SK-N-SH treated with all-trans-retinoic acid at 6 μM for 48 hours (cell line): ENCODE measurements around the gene MYO5B.

ENCODE experiments used
- ATAC-seq: fragments of 200-7000 bp; cut with Tn5 transposase; 3 replicates; pipeline ENCODE4 v1.9.1; 2020; ENCODE audit warnings: mild to moderate bottlenecking, moderate library complexity
- ARNTL ChIP-seq: fragments of 450-650 bp; formaldehyde crosslinking; IDR thresholded peaks from 2 replicates; pipeline ENCODE4 v1.5.0; 2020; ENCODE audit warnings: low read depth, mild to moderate bottlenecking, moderate library complexity, borderline replicate concordance
- BACH2 ChIP-seq: fragments of 250-450 bp; sonication (Bioruptor Pico); IDR thresholded peaks from 2 replicates; pipeline ENCODE4 v1.9.0; 2021; ENCODE audit warnings: mild to moderate bottlenecking, borderline replicate concordance
- CREB5 ChIP-seq: fragments of 250-450 bp; sonication (Bioruptor Pico); IDR thresholded peaks from 2 replicates; pipeline ENCODE4 v1.5.1; 2020; ENCODE audit warnings: low read depth, mild to moderate bottlenecking, moderate library complexity
- CSDC2 ChIP-seq: fragments of 250-450 bp; sonication (Bioruptor Pico); IDR thresholded peaks from 2 replicates; pipeline ENCODE4 v1.5.0; 2020; ENCODE audit warnings: mild to moderate bottlenecking, moderate library complexity
- CSRNP3 ChIP-seq: fragments of 250-450 bp; sonication (Bioruptor Pico); IDR thresholded peaks from 2 replicates; pipeline ENCODE4 v1.5.1; 2021; ENCODE audit warnings: mild to moderate bottlenecking, moderate library complexity
- GLIS3 ChIP-seq: fragments of 250-450 bp; sonication (Bioruptor Pico); IDR thresholded peaks from 2 replicates; pipeline ENCODE4 v1.5.0; 2020; ENCODE audit warnings: mild to moderate bottlenecking, moderate library complexity
- ISL1 ChIP-seq: fragments of 250-450 bp; sonication (Bioruptor Pico); IDR thresholded peaks from 2 replicates; pipeline ENCODE4 v2.1.2; 2022; ENCODE audit warnings: mild to moderate bottlenecking, moderate library complexity
- OSR1 ChIP-seq: fragments of 250-450 bp; sonication (Bioruptor Pico); IDR thresholded peaks from 2 replicates; pipeline ENCODE4 v1.8.0; 2022; ENCODE audit warnings: moderate library complexity, mild to moderate bottlenecking, inconsistent platforms
- RARB ChIP-seq: fragments of 250-450 bp; sonication (Bioruptor Pico); IDR thresholded peaks from 2 replicates; pipeline ENCODE4 v1.8.0; 2021; ENCODE audit warnings: mild to moderate bottlenecking, moderate library complexity
- SNAI2 ChIP-seq: fragments of 250-450 bp; sonication (Bioruptor Pico); IDR thresholded peaks from 2 replicates; pipeline ENCODE4 v1.5.0; 2020; ENCODE audit warnings: mild to moderate bottlenecking, moderate library complexity
- TCF4 ChIP-seq: fragments of 250-450 bp; sonication (Bioruptor Pico); IDR thresholded peaks from 2 replicates; pipeline ENCODE4 v1.8.0; 2021; ENCODE audit warnings: mild to moderate bottlenecking, moderate library complexity, borderline replicate concordance
- TOX ChIP-seq: fragments of 250-450 bp; sonication (Bioruptor Pico); IDR thresholded peaks from 2 replicates; pipeline ENCODE4 v1.8.0; 2021; ENCODE audit warnings: mild to moderate bottlenecking, moderate library complexity, borderline replicate concordance
- TSHZ2 ChIP-seq: fragments of 250-450 bp; sonication (Bioruptor Pico); IDR thresholded peaks from 2 replicates; pipeline ENCODE4 v1.5.0; 2020; ENCODE audit warnings: mild to moderate bottlenecking, moderate library complexity
- ZC3H10 ChIP-seq: fragments of 250-450 bp; sonication (Bioruptor Pico); IDR thresholded peaks from 2 replicates; pipeline ENCODE4 v1.5.1; 2021; ENCODE audit warnings: mild to moderate bottlenecking, moderate library complexity
- ZFP30 ChIP-seq: fragments of 450-650 bp; formaldehyde crosslinking; IDR thresholded peaks from 2 replicates; pipeline ENCODE4 v1.5.0; 2022; ENCODE audit warnings: mild to moderate bottlenecking, moderate library complexity
- ZNF565 ChIP-seq: fragments of 450-650 bp; formaldehyde crosslinking; conservative IDR thresholded peaks from 2 replicates; pipeline ENCODE4 v1.5.0; 2020; ENCODE audit warnings: low read depth, mild to moderate bottlenecking, moderate library complexity
- ZNF70 ChIP-seq: fragments of 450-650 bp; formaldehyde crosslinking; IDR thresholded peaks from 2 replicates; pipeline ENCODE4 v1.5.0; 2020; ENCODE audit warnings: mild to moderate bottlenecking, moderate library complexity
- ZNF8 ChIP-seq: fragments of 450-650 bp; formaldehyde crosslinking; IDR thresholded peaks from 2 replicates; pipeline ENCODE4 v1.5.0; 2020; ENCODE audit warnings: mild to moderate bottlenecking, moderate library complexity
- TF ChIP-seq, protein P1 (sequence below): fragments of 250-450 bp; sonication (Bioruptor Pico); IDR thresholded peaks from 2 replicates; pipeline ENCODE4 v1.8.0; 2021; ENCODE audit warnings: low read depth, mild to moderate bottlenecking, moderate library complexity, borderline replicate concordance
- TF ChIP-seq, protein P2 (sequence below): fragments of 250-450 bp; sonication (Bioruptor Pico); IDR thresholded peaks from 2 replicates; pipeline ENCODE4 v1.8.0; 2020; ENCODE audit warnings: mild to moderate bottlenecking, moderate library complexity, borderline replicate concordance

MYO5B gene

DNA sequence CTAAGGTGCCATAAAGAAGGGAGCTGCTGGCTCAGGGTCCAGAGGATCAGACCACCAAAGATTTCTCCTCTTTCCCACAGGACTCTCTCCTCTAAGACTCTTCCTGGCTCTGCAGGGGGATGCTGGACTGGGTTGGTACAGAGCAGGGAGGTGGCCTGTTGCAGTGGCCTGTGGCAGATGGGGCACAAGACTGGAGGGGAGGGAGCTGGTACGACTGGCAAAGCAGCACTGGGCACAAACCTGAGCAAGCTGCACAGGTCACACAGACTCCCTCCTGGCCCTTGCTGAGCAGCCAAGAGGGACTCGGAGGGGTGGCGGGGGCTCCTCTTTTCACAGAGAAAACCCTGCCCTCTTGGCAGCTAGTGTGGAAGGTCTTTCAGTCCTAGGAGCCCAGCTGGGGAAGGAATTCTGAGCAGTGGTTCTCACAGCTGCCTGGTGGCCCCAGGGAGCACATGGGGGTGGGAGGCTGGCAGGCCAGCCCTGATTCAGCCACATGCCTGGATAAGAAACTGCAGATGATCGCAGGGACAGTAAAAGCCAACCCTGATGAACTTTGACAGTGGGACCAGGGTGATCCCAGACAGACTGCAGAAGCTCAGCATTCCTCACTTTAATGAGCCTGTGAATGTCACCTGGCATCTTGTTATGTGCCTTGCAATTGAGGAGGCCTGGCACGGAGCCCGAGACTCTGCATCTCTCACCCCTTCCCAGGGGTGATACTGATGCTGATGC lies 349.2 kb downstream of the MYO5B start:
- no peak for ATAC-seq
- TF ChIP-seq OSR1 (CRISPR knock-in tag): no peak
- TF ChIP-seq RARB: no peak
- no peak for TF ChIP-seq ZNF8 (CRISPR knock-in tag)
- no peak for TF ChIP-seq SNAI2 (CRISPR knock-in tag)
- TF ChIP-seq, protein P1, sequence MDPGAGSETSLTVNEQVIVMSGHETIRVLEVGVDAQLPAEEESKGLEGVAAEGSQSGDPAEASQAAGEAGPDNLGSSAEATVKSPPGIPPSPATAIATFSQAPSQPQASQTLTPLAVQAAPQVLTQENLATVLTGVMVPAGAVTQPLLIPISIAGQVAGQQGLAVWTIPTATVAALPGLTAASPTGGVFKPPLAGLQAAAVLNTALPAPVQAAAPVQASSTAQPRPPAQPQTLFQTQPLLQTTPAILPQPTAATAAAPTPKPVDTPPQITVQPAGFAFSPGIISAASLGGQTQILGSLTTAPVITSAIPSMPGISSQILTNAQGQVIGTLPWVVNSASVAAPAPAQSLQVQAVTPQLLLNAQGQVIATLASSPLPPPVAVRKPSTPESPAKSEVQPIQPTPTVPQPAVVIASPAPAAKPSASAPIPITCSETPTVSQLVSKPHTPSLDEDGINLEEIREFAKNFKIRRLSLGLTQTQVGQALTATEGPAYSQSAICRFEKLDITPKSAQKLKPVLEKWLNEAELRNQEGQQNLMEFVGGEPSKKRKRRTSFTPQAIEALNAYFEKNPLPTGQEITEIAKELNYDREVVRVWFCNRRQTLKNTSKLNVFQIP (CRISPR knock-in tag): no peak
- no peak for TF ChIP-seq TSHZ2 (CRISPR knock-in tag)
- no peak for TF ChIP-seq BACH2
- TF ChIP-seq ZC3H10 (CRISPR knock-in tag): no peak
- TF ChIP-seq ZNF565 (CRISPR knock-in tag): no peak
- TF ChIP-seq ZFP30 (CRISPR knock-in tag): no peak
- TF ChIP-seq, protein P2, sequence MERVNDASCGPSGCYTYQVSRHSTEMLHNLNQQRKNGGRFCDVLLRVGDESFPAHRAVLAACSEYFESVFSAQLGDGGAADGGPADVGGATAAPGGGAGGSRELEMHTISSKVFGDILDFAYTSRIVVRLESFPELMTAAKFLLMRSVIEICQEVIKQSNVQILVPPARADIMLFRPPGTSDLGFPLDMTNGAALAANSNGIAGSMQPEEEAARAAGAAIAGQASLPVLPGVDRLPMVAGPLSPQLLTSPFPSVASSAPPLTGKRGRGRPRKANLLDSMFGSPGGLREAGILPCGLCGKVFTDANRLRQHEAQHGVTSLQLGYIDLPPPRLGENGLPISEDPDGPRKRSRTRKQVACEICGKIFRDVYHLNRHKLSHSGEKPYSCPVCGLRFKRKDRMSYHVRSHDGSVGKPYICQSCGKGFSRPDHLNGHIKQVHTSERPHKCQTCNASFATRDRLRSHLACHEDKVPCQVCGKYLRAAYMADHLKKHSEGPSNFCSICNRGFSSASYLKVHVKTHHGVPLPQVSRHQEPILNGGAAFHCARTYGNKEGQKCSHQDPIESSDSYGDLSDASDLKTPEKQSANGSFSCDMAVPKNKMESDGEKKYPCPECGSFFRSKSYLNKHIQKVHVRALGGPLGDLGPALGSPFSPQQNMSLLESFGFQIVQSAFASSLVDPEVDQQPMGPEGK (CRISPR knock-in tag): no peak
- no peak for TF ChIP-seq ISL1 (CRISPR knock-in tag)
- TF ChIP-seq GLIS3 (CRISPR knock-in tag): no peak
- no peak for TF ChIP-seq TCF4 (CRISPR knock-in tag)
- TF ChIP-seq TOX (CRISPR knock-in tag): no peak
- no peak for TF ChIP-seq CREB5
- TF ChIP-seq CSDC2: no peak
- TF ChIP-seq ARNTL (CRISPR knock-in tag): no peak
- no peak for TF ChIP-seq ZNF70 (CRISPR knock-in tag)
- no peak for TF ChIP-seq CSRNP3

GRCh38 chr18:49844903-49845302 lies 350.0 kb downstream of the MYO5B start:
- TF ChIP-seq ZNF70 (CRISPR knock-in tag) (no peak), GLIS3 (CRISPR knock-in tag) (no peak), ZFP30 (CRISPR knock-in tag) (no peak), TSHZ2 (CRISPR knock-in tag) (no peak), ZNF8 (CRISPR knock-in tag) (no peak), BACH2 (no peak), CSRNP3 (no peak), CSDC2 (no peak), ISL1 (CRISPR knock-in tag) (no peak)
- TF ChIP-seq, protein P1 (CRISPR knock-in tag): no peak
- ATAC-seq: no peak
